Measurements from ENCODE around the gene FAM20C. TPM values are rescaled to one million over a fixed set of nuclear protein-coding genes. Genes with fewer than 3 reads are reported as not detected.

FAM20C gene
- total and polyA plus RNA-seq, 2 of the 8 experiments (the other 6 are each of a cell fraction or from before 2014, with no cell fraction given): 9.5 to 34.8 TPM

GRCh38 chr7:257647-257992 lies 65.2 kb downstream of the FAM20C start:
- H3K18ac ChIP-seq (ENCODE audit: extremely low read depth, low read length): no peak overlapping the region
- H4K8ac ChIP-seq (ENCODE audit: extremely low read depth, insufficient read depth, low read length): no peak overlapping the region
- no peaks in the 10 kb centered on the region for H4K20me1 ChIP-seq (replicated peaks in 1 of 2; ENCODE audit: control insufficient read depth in 1 of 2, insufficient read depth in 2 of 2, low read length in 2 of 2)
- H3K9me3 ChIP-seq (ENCODE audit: insufficient read depth in 2 of 2, low read depth in 1 of 2, low read length in 1 of 2): peaks cover 53 to 97% of the 10 kb centered on the region in 2 experiments
- 80% methylated on average over 5 of the region's 5 CpGs; no CpG with 5 or more reads in 1 of the 2 experiments for WGBS, 2 experiments (ENCODE audit: extremely low coverage in 1 of 2, insufficient coverage in 1 of 2, insufficient read length in 1 of 2, insufficient replicate concordance in 2 of 2, low coverage in 1 of 2, low lambda C conversion rate in 2 of 2, missing lambda C conversion rate in 1 of 2)
- H3K14ac ChIP-seq (ENCODE audit: insufficient read length): no peak overlapping the region
- DNase-seq (ENCODE audit: low read depth in 1 of 2, low spot score in 2 of 2): no peak
- no peak overlapping the region for H3K4ac ChIP-seq (replicated peaks; ENCODE audit: insufficient read length, low read depth, low read length)
- no peak overlapping the region for H2BK5ac ChIP-seq (ENCODE audit: low read depth, low read length)
- TF ChIP-seq, protein P1, sequence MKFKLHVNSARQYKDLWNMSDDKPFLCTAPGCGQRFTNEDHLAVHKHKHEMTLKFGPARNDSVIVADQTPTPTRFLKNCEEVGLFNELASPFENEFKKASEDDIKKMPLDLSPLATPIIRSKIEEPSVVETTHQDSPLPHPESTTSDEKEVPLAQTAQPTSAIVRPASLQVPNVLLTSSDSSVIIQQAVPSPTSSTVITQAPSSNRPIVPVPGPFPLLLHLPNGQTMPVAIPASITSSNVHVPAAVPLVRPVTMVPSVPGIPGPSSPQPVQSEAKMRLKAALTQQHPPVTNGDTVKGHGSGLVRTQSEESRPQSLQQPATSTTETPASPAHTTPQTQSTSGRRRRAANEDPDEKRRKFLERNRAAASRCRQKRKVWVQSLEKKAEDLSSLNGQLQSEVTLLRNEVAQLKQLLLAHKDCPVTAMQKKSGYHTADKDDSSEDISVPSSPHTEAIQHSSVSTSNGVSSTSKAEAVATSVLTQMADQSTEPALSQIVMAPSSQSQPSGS (IDR thresholded peaks at IDR 0.05; ENCODE audit: low read length): no peak
- TF ChIP-seq MAFK (IDR thresholded peaks at IDR 0.05; ENCODE audit: low read depth, low read length): no peak
- no peak for TF ChIP-seq SIN3A (conservative IDR thresholded peaks at IDR 0.05 in 1 of 2, IDR thresholded peaks at IDR 0.05 in 1 of 2; ENCODE audit: low read depth in 1 of 2, low read length in 2 of 2)
- no peak for TF ChIP-seq GABPA (IDR thresholded peaks at IDR 0.05; ENCODE audit: borderline replicate concordance, insufficient read depth, low read length)
- TF ChIP-seq, protein P2, sequence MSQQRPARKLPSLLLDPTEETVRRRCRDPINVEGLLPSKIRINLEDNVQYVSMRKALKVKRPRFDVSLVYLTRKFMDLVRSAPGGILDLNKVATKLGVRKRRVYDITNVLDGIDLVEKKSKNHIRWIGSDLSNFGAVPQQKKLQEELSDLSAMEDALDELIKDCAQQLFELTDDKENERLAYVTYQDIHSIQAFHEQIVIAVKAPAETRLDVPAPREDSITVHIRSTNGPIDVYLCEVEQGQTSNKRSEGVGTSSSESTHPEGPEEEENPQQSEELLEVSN (IDR thresholded peaks at IDR 0.05): no peak
- H3K4me1 ChIP-seq (replicated peaks in 1 of 4; ENCODE audit: control insufficient read depth in 3 of 4, insufficient read depth in 4 of 4, low read length in 3 of 4): no peaks in the 10 kb centered on the region
- H3K79me2 ChIP-seq (ENCODE audit: control insufficient read depth in 1 of 2, insufficient read depth in 2 of 2, low read length in 2 of 2): no peaks in the 10 kb centered on the region
- no peak overlapping the region for H3K56ac ChIP-seq (replicated peaks; ENCODE audit: insufficient read length, low read depth, low read length)
- no peak overlapping the region for H4K5ac ChIP-seq (ENCODE audit: insufficient read length, low read depth, low read length)
- H2BK120ac ChIP-seq (replicated peaks; ENCODE audit: low read depth, low read length): no peak overlapping the region
- H3K4me3 ChIP-seq (ENCODE audit: extremely low read depth in 1 of 4, insufficient read depth in 2 of 4, low read depth in 3 of 4, low read length in 4 of 4): no peak overlapping the region
- H3K4me2 ChIP-seq (ENCODE audit: insufficient read depth in 1 of 2, low read depth in 2 of 2, low read length in 2 of 2): no peak overlapping the region
- no peak overlapping the region for H3K23ac ChIP-seq (ENCODE audit: insufficient read length)
- no peaks in the 10 kb centered on the region for H3K23me2 ChIP-seq (ENCODE audit: low read depth, low read length)
- POLR2A ChIA-PET (ENCODE audit: partially characterized antibody): no interaction called here
- no peak overlapping the region for H3K27ac ChIP-seq (ENCODE audit: low read depth, low read length)
- H3K79me1 ChIP-seq (ENCODE audit: low read depth, low read length): 0 out of 2 replicates have a peak, but pooled peaks cover 2% of the 10 kb centered on the region
- no peak overlapping the region for H2AFZ ChIP-seq (ENCODE audit: low read length)
- H3K27me3 ChIP-seq (replicated peaks in 1 of 4; ENCODE audit: control insufficient read depth in 3 of 4, extremely low read depth in 1 of 4, insufficient read depth in 3 of 4, low read length in 3 of 4): 0 out of 7 replicates have a peak, but pooled peaks cover 0 to 2% (median 0%) of the 10 kb centered on the region in 4 experiments
- H3K9ac ChIP-seq (replicated peaks in 1 of 4; ENCODE audit: extremely low read depth in 1 of 4, low read depth in 3 of 4, low read length in 3 of 4): no peak overlapping the region
- H2BK15ac ChIP-seq (ENCODE audit: low read length): no peak overlapping the region
- peaks cover 5 to 77% (median 31%) of the 10 kb centered on the region in 4 experiments; a peak in 6 of 8 replicates for H3K36me3 ChIP-seq (ENCODE audit: control insufficient read depth in 2 of 4, insufficient read depth in 4 of 4, low read length in 3 of 4)
- FAIRE-seq: no peak
- no peak overlapping the region for H2AK5ac ChIP-seq (ENCODE audit: low read depth, low read length)
- no peak overlapping the region for H4K91ac ChIP-seq (replicated peaks; ENCODE audit: insufficient read length, low read length)
- CTCF ChIA-PET (ENCODE audit: partially characterized antibody): interaction anchor here (1.3 kb wide), 1 partner anchor 57 kb away, joined by 5 read pairs; no protein-coding TSS in a partner anchor
- no peak overlapping the region for H2BK12ac ChIP-seq (ENCODE audit: low read depth, low read length)
- H2BK20ac ChIP-seq (ENCODE audit: low read length): no peak overlapping the region
